SKM-1 treated with dmso at 0.1 percent for 144 hours (cell line): ENCODE data around the gene CFAP61.
"Not testable (repeated sequence)": the region's sequence is repeated elsewhere in the genome, so short reads cannot be mapped to it uniquely, and the experiment has no call there.

Experiments used
- DNase-seq: peaks from one replicate; lab custom pipeline; 2025; ENCODE audit not compliant: unreplicated experiment; lab: John Stamatoyannopoulos, UW

Gene CFAP61

GRCh38 chr20:20228351-20228750, 176.0 kb downstream of the CFAP61 start:
- DNase-seq: no peak

- DNase-seq: no peak
Measured at GRCh38 chr20:20229595-20229994, 177.3 kb downstream of the CFAP61 start.

GRCh38 chr20:20230741-20231140, 178.4 kb downstream of the CFAP61 start:
- DNase-seq: no peak

- DNase-seq: no peak
Measured at GRCh38 chr20:20231528-20232298, 179.4 kb downstream of the CFAP61 start.

GRCh38 chr20:20233041-20233514, 180.7 kb downstream of the CFAP61 start:
- peak; percentile 12 for DNase-seq

GRCh38 chr20:20235681-20236080, 183.3 kb downstream of the CFAP61 start:
- no peak for DNase-seq

DNA sequence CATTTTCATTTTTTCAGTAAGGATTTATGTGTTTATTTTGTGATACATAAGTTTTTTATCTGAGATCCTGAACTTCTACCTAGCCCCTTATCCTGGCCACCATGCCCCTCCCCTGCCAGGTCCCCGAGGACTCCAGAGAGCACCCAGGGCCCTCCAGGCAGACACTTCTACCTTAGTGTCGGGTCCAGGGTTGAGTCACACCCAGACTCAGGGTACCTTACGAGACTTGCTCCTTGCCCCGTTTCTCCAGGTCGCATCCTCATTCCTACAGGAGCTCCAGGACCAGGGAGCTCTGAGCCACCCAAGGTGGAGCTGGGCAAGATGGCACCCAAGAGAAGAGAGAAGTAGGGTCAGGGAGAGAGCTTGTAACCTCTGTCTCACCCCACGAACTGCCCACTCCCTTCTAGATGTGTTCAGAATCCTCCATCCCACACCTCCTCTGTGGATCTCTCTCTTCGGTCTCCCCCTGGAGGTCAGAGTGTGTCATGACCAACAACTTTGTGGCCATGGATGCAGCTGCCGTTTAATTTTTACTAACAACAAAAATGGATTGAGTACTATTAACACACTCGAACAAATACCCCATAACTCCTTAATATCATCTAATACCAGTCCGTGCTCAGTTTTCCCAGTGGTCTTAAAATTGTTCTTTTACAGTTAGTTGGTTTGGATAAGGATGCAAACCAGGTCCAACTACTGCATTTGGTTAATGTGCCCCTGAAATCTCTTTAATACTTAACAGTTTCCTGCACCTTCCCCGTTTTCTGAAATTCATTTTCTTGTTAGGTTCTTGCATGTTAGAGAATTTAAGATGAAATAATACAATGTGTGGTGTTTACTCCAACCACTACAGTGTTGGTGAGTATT, 185.0 kb downstream of the CFAP61 start:
- peak; percentile 40 for DNase-seq

GRCh38 chr20:20241976-20242375, 189.6 kb downstream of the CFAP61 start:
- no peak for DNase-seq

DNA sequence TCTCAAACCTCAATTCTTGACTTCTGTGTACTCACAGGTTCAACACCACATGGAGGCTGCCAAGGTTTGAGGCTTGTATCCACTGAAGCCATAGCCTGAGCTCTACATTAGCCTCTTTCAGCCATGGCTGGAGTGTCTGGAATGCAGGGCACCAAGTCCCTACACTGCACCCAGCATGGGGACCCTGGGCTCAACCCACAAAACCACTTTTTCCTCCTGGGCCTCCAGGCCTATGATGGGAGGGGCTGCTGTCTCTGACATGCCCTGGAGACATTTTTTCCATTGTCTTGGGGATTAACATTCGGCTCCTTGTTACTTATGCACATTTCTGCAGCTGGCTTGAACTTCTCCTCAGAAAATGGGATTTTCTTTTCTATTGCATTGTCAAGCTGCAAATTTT, 192.1 kb downstream of the CFAP61 start:
- not testable (repeated sequence) for DNase-seq

DNA sequence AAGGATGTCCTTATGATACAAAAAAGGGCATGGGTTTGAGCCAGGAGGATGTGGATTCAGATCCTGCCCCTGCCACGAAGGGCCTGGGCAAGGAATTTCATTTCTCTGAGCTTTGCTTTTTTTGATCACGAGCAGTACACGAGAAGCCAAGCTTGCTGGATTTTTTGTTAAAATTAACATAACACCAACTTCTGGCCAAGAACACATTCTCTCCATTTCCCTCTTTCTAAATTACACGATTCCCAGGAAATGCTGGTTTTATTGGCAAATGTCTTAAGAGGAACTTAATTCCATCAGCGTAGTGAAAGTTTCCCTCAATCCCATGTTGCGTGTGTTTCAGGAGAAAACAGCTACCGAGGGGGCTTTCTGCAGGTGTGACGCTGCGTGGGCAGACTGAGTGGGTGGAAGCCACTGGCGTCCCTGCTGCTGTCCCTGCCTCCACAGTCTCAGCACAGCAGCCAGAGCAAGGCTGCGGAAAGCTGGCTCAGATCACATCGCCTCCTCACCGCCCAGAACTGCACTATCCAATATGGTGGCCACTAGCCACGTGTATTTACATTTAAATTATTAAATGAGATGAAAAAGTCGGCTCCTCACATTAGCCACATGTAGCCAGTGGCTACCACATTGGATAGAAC, 194.8 kb downstream of the CFAP61 start:
- DNase-seq: no peak

GRCh38 chr20:20248620-20249200, 196.4 kb downstream of the CFAP61 start:
- peak; percentile 35 for DNase-seq

GRCh38 chr20:20251317-20251716, 199.0 kb downstream of the CFAP61 start:
- DNase-seq: no peak

GRCh38 chr20:20251836-20252235, 199.5 kb downstream of the CFAP61 start:
- DNase-seq: no peak

DNA sequence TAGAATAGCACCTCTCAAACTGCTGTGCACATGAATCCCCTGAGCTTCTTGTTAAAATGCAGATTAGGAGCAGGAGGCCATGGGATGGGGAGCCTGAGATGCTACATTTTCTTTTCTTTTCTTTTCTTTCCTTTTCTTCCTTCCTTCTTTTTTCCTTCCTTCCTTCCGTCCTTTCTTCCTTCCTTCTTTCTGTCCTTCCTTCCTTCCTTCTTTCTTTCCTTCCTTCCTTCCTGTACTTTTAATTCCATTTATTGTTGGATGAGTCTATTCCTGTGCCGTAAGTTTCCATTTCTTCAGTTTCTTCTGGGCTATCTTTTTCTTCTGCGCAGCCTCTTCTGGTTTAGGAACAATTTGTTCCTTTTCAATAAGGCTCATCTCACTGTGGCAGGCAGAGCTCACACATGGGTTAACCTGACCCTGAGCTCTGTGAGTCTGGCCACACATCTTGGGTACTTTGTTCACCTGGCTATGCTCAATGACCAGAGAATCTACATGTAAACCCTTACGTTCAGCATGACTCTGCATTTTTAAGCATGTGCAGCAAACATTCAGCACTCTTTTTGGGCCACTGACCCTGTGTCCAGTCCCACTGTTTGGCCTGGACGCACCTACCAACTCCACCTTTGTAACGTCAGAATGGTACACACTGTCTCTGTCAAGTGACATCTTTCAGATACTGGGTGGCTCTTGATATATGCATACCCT, 200.9 kb downstream of the CFAP61 start:
- no peak for DNase-seq

- no peak for DNase-seq
Measured at GRCh38 chr20:20253744-20254330, 201.5 kb downstream of the CFAP61 start.

GRCh38 chr20:20255099-20255498, 202.8 kb downstream of the CFAP61 start:
- DNase-seq: peak; percentile 90

DNA sequence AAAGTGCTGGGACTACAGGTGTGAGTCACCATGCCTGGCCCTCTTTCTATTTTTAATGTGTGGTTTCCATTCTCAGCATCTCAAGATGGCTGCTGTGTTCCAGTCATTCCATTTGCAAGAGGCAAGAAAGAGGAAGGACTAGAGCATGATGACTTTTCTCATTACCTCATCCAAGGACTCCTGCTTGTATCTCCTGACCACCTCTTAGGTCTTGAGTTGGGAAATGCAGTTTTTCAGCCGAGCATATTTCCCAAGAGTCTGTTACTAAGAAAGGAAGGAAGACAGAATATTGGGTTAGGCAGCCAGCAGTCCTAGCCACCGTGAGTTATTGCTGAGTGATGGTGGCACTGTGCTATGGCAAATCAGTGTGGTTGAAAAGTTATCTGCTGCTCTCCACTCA, 207.2 kb downstream of the CFAP61 start:
- peak; percentile 99 for DNase-seq

DNA sequence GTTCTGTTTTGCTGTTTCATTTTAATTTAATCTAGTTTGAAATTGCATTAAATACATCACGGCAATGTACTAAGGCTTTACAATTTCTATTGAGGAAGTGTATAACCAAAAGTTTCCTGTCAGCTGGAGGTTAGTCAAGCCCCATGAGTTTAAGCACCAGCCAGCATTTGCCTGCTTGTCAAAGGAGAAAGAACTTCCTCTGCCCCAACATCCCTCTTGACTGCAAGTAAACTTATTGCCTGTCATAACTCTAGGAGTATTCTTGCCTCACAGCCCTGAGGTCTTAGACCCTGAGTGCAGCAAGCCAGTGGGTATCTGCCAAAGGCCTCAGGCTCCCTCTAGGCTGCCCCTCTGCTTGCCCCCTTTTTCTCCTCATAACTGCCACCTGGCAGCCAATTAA, 208.8 kb downstream of the CFAP61 start:
- peak; percentile 88 for DNase-seq

DNA sequence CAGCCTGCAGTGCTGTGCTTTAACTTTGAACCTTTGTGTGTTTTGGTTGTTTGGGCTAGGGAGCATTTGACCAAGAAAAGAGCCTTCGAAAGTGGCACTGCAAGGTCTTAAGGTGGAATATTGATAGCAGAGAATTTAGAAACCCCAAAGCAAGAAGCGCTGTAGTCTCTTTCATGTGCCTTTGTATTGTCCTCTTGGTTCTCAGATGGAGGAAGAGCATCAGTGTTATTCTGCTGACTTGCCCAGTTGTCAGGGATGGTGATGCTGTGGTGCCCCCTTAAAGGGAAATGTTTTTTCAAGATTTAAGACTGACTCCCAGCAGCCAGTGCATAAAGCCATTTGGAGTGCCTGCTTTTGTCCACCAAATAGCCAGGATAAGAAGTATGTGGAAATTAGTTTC, 212.9 kb downstream of the CFAP61 start:
- DNase-seq: no peak

DNA sequence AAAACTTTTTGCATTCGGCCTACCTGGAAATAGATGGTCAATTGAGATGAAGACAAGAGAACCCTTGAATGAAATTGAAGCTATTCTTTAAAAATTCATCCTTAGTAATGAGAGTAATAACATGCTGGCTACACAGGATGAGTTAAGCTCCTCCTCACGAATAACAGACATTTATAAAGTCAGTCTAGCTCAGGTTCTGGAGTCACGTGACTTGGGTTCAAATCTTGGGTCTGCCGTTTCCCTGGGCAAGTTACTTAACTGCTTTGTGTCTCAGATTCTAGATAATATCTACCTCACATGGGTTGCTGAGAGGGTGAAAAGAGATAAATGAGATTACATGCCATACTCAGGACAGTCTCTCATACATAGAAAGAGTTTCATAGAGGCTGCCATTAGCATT, 214.2 kb downstream of the CFAP61 start:
- DNase-seq: no peak
